ENCODE results near the gene B4GALT3. TPM values are rescaled to one million over a fixed set of nuclear protein-coding genes. Genes with fewer than 3 reads are reported as not detected.

The B4GALT3 gene
- polyA plus RNA-seq, 1 experiment, result 39.0 TPM

DNA sequence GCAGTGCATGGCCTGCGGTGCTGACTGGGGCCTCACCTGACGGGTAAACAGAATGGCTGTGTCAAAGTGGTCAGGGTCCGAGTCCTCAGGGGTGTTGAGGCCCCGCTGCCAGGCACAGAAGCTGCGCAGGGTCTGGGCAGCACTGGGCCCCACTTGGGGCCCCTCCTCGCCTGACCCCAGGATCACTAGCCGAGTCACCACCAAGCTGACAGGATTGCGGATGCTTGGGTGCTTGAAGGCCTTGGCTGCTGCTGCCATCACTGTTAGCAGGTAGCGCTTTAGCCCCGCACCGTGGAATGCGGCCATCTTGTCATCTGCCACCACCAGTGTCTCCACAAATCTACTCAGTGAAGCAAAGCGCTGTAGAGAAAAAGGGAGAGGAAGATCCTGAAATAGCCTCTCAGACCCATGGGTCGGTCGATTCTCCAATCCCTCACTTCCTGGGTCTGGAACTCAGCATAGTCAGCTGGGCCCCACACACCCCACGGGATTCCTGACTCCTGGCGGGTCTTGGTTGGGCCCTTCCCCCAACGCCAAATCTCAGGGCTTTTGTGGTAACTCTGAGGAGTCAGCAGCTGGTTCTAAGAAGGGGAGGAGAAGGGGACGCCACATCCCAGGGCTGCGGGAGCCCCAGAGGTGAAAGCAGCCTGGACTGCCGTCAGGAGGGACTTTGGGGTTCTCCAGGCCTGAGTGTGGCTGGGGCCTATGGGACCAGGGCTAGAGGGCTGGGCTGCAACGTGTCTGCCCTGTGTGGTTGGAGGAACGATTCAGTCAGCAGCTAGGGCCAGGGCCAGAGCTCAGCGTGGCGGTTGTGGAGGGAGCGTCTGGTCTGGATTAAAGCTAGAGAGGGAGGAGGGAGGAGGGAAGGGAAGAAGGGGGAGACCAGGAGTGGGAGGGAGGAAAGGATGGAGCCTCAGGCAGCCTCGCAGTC, 19.5 kb upstream of the B4GALT3 start:
- peak; percentile 71 for DNase-seq (ENCODE audit: low read depth)
- CTCF ChIA-PET, result interaction anchor here (0.5 to 2.9 kb wide), 10 partner anchors 10 to 40 kb away, joined by 3 to 18 read pairs (median 4); partner anchors contain the start of genes B4GALT3 and TOMM40L
- POLR2A ChIA-PET, result interaction anchor here (0.6 kb wide), 2 partner anchors 79 to 142 kb away, joined by 3 to 6 read pairs; partner anchors contain the start of genes NIT1 and PFDN2
- Histone ChIP-seq H3K4me3 (ENCODE audit: low read depth, low read length) (peak overlapping the region; percentile 40), H3K36me3 (ENCODE audit: control insufficient read depth, insufficient read depth, low read length) (peaks cover 8% of the 10 kb centered on the region), H3K27me3 (ENCODE audit: control insufficient read depth, insufficient read depth, low read length) (no peaks in the 10 kb centered on the region)
- TF ChIP-seq, protein P1, sequence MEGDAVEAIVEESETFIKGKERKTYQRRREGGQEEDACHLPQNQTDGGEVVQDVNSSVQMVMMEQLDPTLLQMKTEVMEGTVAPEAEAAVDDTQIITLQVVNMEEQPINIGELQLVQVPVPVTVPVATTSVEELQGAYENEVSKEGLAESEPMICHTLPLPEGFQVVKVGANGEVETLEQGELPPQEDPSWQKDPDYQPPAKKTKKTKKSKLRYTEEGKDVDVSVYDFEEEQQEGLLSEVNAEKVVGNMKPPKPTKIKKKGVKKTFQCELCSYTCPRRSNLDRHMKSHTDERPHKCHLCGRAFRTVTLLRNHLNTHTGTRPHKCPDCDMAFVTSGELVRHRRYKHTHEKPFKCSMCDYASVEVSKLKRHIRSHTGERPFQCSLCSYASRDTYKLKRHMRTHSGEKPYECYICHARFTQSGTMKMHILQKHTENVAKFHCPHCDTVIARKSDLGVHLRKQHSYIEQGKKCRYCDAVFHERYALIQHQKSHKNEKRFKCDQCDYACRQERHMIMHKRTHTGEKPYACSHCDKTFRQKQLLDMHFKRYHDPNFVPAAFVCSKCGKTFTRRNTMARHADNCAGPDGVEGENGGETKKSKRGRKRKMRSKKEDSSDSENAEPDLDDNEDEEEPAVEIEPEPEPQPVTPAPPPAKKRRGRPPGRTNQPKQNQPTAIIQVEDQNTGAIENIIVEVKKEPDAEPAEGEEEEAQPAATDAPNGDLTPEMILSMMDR (IDR thresholded peaks at IDR 0.05; ENCODE audit: insufficient read depth, low read depth, low read length), result no peak

DNA sequence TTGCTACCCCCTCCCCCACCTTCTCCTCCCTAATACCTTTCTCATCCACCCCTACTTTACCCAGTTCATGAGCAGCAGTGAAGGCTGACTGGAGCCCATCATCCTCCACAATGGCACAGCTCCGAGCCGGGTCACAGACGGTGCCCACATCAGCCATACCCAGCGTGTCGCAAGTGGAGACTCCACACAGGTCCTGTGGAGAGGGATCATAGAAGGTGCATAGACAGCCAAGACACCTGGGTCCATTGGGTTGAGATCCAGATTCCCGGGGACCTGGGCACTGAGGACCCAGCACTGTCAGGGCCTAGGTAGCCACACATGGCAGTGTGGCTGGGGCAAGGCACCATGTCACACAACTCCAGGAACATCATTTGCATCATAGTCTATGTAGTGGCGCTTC, 18.8 kb upstream of the B4GALT3 start:
- POLR2A ChIA-PET, result no interaction called here
- TF ChIP-seq, protein P1 (IDR thresholded peaks at IDR 0.05; ENCODE audit: insufficient read depth, low read depth, low read length), result no peak

DNA sequence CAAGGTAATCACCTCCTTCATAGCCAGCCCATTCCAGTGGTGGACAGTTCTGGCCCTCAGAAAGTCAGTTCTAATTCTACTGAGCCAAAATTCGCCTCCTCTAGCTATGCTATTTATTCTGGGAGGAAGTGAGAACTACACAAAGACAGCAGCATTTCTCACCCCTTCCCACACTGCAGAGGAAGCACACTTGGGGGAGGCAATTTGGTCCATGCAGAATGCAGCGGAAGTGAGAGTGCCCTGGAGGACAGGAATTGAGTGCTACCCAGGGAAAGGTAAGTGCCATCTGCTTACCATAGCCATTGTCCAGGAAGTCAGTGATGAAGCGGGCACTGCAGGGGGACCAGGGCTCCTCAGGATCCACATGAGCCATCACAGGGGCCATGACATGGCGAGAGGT, 17.9 kb upstream of the B4GALT3 start:
- ChIA-PET POLR2A (no interaction called here), CTCF (interaction anchor here (1.5 to 6.1 kb wide), 4 partner anchors 14 to 187 kb away, joined by 6 to 49 read pairs (median 20); partner anchors contain the start of genes APOA2, B4GALT3 and TOMM40L)
- H3K27me3 ChIP-seq (ENCODE audit: control insufficient read depth, insufficient read depth, low read length), result no peaks in the 10 kb centered on the region
- no peak overlapping the region for H3K4me3 ChIP-seq (ENCODE audit: low read depth, low read length)
- DNase-seq (ENCODE audit: low read depth), result no peak
- H3K36me3 ChIP-seq (ENCODE audit: control insufficient read depth, insufficient read depth, low read length), result peaks cover 18% of the 10 kb centered on the region
- TF ChIP-seq, protein P1 (IDR thresholded peaks at IDR 0.05; ENCODE audit: insufficient read depth, low read depth, low read length), result no peak

More for the DNA sequence above, 18.8 kb upstream of the B4GALT3 start:
- Histone ChIP-seq H3K4me3 (ENCODE audit: low read depth, low read length) (no peak overlapping the region), H3K27me3 (ENCODE audit: control insufficient read depth, insufficient read depth, low read length) (no peaks in the 10 kb centered on the region), H3K36me3 (ENCODE audit: control insufficient read depth, insufficient read depth, low read length) (peaks cover 14% of the 10 kb centered on the region)
- no peak for DNase-seq (ENCODE audit: low read depth)
- CTCF ChIA-PET, result interaction anchor here (0.9 kb wide), 1 partner anchor 15 kb away, joined by 5 read pairs; no protein-coding TSS in a partner anchor

DNA sequence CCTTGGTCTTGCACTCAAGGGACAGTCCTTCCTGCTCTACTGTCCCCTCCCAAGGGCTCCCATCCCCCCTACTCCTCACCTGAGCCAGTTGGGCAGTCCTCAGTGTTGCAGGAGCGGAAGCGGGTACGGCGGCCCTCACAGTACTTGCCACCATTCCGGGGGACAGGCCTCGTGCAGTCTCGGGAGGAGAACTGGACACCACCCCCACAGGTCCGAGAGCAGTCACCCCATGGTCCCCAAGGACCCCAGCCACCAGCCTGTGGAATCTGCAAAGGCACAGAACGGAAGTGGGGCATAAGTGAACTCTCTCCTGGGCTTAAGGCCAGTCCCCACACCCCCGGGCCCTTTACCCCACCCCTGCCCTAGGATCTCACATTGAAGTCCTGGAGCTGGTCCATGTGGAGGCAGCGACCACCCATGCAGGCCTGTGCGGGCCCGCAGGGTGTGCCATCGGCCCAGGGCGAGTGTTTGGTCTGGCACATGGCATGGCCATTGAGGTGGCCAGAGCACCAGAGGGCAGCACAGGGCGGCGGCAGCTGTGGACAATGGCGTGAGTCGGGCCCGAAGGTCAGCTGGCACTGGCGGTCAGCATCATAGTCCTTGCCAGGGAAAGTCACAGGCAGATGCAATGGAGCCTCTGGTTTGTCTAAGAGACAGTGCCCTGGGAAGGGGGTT, 16.4 kb upstream of the B4GALT3 start:
- H3K36me3 ChIP-seq (ENCODE audit: control insufficient read depth, insufficient read depth, low read length), result peaks cover 18% of the 10 kb centered on the region
- TF ChIP-seq, protein P1 (IDR thresholded peaks at IDR 0.05; ENCODE audit: insufficient read depth, low read depth, low read length), result no peak
- POLR2A ChIA-PET, result no interaction called here

More for the DNA sequence above, 16.4 kb upstream of the B4GALT3 start:
- CTCF ChIA-PET, result interaction anchor here (0.8 to 6.1 kb wide), 12 partner anchors 8 to 195 kb away, joined by 3 to 49 read pairs (median 6); partner anchors contain the start of genes APOA2, B4GALT3, NDUFS2 and TOMM40L
- Histone ChIP-seq H3K27me3 (ENCODE audit: control insufficient read depth, insufficient read depth, low read length) (no peaks in the 10 kb centered on the region), H3K4me3 (ENCODE audit: low read depth, low read length) (no peak overlapping the region)
- DNase-seq (ENCODE audit: low read depth), result no peak

Data from BJ (cell line).